Muscle of leg (tissue), 11 donors: ENCODE data around the gene ARFGAP1. TPM values are rescaled to one million over a fixed set of nuclear protein-coding genes. Genes with fewer than 3 reads are reported as not detected.
A peak's percentile ranks its signal among the peaks of the same experiment; 100 is the strongest.

ENCODE experiments used
- DNase-seq: peaks from one replicate; pipeline ENCODE4 v3.0.0; 2013
- H3K27ac ChIP-seq: one replicate; pipeline ENCODE4 v1.5.1; 2013; ENCODE audit warnings: mild to moderate bottlenecking, low read length, control low read depth
- H3K27me3 ChIP-seq: one replicate; pipeline ENCODE4 v1.6.1; 2013; ENCODE audit warnings: low read length; ENCODE audit not compliant: control insufficient read depth, insufficient read depth
- H3K36me3 ChIP-seq: one replicate; pipeline ENCODE4 v1.6.1; 2013; ENCODE audit warnings: low read length; ENCODE audit not compliant: control insufficient read depth, insufficient read depth
- H3K4me1 ChIP-seq: one replicate; pipeline ENCODE4 v1.6.1; 2013; ENCODE audit warnings: low read length; ENCODE audit not compliant: control insufficient read depth, insufficient read depth
- H3K4me3 ChIP-seq: one replicate; pipeline ENCODE4 v1.5.1; 2013; ENCODE audit warnings: low read length, control low read depth
- H3K9me3 ChIP-seq: replicated peaks from 2 replicates; pipeline ENCODE4 v1.6.1; 2013; ENCODE audit warnings: low read depth, low read length; ENCODE audit not compliant: control insufficient read depth
- WGBS: methylation state at CpG from one replicate; pipeline ENCODE4 v1.1.5; 2013; ENCODE audit warnings: missing lambda C conversion rate; ENCODE audit not compliant: insufficient coverage; 5-methylcytosine and 5-hydroxymethylcytosine counted together
- polyA plus RNA-seq, 8 donors: library from polyadenylated mRNA; unstranded; fragments of 120-200 nt; gene quantifications; one replicate each; pipeline versions ENCODE4 v1.2.1 to v1.2.3, GENCODE V29; 2013; ENCODE audit warnings: inconsistent platforms in 1 of 8, low replicate concordance in 1 of 8; ENCODE audit not compliant: insufficient read length in 8 of 8, insufficient read depth in 1 of 8
- total RNA-seq: library from RNA; stranded (reverse); fragments of 120-200 nt; gene quantifications from one replicate; pipeline ENCODE4 v1.2.4, GENCODE V29; 2013

The ARFGAP1 gene
- total and polyA plus RNA-seq, 9 donors: 62.6 to 103 (median 86.9) TPM

DNA sequence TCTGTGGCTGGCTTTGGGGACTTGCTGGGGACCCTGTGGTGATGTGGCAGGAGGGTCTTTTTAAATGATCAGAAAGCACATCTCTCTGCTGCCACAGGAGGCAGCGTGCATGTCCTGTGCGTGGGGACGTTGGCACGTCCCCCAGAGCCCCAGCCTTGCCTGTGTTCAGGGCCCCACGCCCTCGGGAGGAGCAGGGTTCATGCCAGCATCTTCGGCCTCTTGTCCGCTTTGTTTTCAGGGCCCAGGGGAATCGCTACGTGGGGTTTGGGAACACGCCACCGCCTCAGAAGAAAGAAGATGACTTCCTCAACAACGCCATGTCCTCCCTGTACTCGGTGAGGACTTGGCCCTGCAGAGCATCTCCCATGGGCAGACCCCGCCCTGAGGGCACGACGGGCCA is 6.0 kb downstream of the ARFGAP1 start:
- no peak overlapping the region for H3K27ac ChIP-seq
- DNase-seq: no peak
- WGBS: 73% methylated on average over 14 of the region's 17 CpGs

DNA sequence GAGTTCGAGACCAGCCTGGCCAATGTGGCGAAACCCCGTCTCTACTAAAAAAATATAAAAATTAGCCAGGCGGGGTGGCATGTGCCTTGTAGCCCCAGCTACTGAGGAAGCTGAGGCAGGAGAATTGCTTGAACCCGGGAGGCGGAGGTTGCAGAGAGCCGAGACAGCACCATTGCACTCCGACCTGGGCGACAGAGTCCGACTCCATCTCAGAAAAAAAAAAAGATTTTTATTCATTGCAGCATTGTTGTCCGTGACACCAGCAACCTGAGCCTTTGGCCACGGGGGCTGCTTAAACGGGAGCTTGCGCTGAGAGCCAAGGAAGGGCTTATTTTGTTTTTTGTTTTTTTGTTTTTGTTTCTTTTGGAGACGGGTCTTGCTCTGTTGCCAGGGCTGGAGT is 7.3 kb downstream of the ARFGAP1 start:
- Histone ChIP-seq H3K27ac (no peak overlapping the region), H3K9me3 (no peaks in the 10 kb centered on the region), H3K4me3 (no peak overlapping the region), H3K4me1 (peaks cover 19% of the 10 kb centered on the region), H3K27me3 (no peaks in the 10 kb centered on the region), H3K36me3 (peaks cover 87% of the 10 kb centered on the region)
- WGBS: 95% methylated on average over 11 of the region's 15 CpGs
- DNase-seq: no peak

More for the DNA sequence above, 6.0 kb downstream of the ARFGAP1 start:
- Histone ChIP-seq H3K4me3 (no peak overlapping the region), H3K36me3 (peaks cover 76% of the 10 kb centered on the region), H3K9me3 (no peaks in the 10 kb centered on the region), H3K27me3 (no peaks in the 10 kb centered on the region), H3K4me1 (peaks cover 30% of the 10 kb centered on the region)

DNA sequence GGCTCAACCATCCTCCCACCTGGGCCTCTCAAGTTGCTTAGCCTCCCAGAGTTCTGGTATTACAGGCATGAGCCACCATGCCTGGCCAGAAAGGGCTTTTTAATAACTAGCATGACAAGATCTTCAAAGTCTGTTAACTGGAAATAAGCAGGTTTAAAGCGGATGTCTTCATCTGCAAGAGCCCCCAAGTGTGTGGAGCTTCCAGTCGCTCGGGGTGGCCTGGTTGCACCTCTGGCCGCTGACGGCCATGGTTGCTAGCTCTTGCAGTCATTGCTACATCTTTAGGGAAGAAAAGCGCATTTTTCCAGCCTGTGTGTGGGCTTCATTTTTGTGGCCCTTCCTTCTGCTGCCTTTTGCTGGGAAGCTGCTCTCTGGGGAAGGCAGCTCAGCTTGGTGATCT is 7.8 kb downstream of the ARFGAP1 start:
- no peak for DNase-seq
- H3K4me3 ChIP-seq: no peak overlapping the region
- H3K36me3 ChIP-seq: peaks cover 88% of the 10 kb centered on the region
- no peaks in the 10 kb centered on the region for H3K9me3 ChIP-seq
- no peaks in the 10 kb centered on the region for H3K27me3 ChIP-seq
- peaks cover 19% of the 10 kb centered on the region for H3K4me1 ChIP-seq
- WGBS: 86% methylated on average over 5 of the region's 6 CpGs
- H3K27ac ChIP-seq: no peak overlapping the region

DNA sequence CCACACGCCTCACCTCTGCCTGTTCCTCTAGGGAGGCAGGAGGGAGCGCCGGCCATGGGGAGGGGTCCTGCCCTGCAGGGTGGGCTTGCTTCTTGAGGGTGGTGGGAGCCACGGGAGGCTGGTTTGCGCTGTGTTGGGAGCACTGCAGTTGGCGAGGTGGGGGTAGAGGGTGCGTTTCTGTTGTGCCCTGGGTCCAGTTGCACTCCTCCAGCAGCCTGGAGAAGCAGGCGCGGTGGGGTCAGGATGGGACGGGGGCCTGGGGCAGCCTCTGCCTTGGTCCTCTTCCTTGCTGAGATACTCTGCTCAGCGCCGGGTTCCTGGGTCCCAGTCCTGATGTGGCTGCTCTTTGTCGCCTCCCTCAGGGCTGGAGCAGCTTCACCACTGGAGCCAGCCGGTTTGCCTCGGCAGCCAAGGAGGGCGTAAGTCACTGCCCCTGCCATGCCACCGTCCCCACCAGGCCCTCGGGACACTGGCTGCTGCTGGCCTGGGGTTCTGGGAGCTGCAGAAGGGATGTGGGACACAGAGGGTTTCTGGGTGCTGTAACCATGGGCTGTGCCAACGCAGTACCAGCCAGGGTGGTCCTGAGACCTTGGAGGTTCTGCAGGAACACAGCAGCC is 8.4 kb downstream of the ARFGAP1 start:
- Histone ChIP-seq H3K27ac (peak overlapping the region; percentile 65), H3K9me3 (no peaks in the 10 kb centered on the region), H3K27me3 (no peaks in the 10 kb centered on the region), H3K4me3 (no peak overlapping the region), H3K4me1 (peaks cover 19% of the 10 kb centered on the region), H3K36me3 (peaks cover 88% of the 10 kb centered on the region)
- DNase-seq: no peak
- WGBS: 72% methylated on average over 19 of the region's 19 CpGs

DNA sequence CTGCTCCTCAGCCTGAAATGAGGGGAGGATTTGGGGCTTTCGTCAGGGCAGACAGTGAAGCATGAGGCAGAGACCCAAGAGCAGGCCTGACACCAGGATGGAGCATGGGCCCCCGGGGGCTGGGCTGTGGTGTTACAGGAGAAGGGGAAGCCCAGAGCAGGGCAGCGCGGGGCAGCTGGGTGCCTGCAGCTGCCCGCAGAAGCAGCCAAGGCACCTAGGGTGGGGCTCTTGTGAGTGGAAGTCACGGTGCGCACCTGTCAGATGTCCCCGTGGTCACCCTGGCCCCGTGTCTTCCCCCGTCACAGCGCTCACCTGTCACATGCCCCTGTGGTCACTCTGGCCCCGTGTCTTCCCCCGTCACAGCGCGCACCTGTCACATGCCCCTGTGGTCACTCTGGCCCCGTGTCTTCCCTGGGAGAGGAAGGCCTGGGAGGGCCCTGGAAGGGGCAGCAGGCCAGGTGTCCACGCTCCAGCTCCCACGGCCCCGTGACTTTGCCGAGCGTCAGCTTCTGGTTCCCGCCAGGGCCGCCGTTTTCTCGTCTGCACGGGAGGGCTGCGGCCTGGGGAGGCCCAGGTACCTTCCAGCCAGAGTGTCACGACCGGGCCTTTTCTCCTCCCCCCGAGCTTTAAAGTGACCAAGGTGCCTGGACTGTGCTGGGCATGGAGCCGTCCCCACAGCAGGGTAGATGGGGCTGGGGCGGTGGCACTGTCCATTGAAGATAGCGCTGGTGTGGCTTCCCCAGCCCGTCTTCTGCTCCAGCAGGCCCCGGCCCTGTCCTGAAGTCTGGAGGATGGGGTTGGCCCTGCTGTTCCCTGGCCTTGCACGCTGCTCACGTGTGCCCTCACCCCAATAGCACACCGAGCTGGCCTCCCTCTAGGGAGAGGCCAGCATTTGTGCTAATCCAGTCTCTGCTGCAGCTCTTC is 9.4 kb downstream of the ARFGAP1 start:
- 85% methylated on average over 37 of the region's 38 CpGs for WGBS
- peak; percentile 54 for DNase-seq
- Histone ChIP-seq H3K27me3 (no peaks in the 10 kb centered on the region), H3K9me3 (no peaks in the 10 kb centered on the region), H3K27ac (peak overlapping the region; percentile 74), H3K36me3 (peaks cover 87% of the 10 kb centered on the region), H3K4me3 (no peak overlapping the region), H3K4me1 (peaks cover 19% of the 10 kb centered on the region)

DNA sequence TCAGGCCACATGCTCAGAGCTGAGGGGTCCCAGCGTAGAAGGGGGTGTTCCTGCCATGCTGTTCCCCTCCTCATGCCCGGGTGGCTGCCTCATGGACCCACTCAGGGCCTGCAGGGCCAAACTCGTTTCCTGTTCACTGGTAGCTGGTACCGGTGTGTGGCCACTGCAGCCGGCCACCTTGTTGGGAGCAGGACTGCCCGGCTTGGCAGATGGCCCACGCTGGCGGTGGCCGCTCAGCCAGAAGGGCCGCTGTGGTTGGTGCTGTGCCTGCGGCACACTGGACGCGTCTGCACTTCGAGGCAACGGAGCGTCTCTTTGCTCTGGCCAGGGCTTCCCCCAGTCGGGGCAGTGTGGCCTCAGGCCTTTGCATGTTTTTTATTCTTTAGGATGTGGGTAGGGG is 10.3 kb downstream of the ARFGAP1 start:
- peaks cover 19% of the 10 kb centered on the region for H3K4me1 ChIP-seq
- no peaks in the 10 kb centered on the region for H3K9me3 ChIP-seq
- no peak overlapping the region for H3K4me3 ChIP-seq
- peaks cover 89% of the 10 kb centered on the region for H3K36me3 ChIP-seq
- 87% methylated on average over 14 of the region's 17 CpGs for WGBS
- H3K27ac ChIP-seq: no peak overlapping the region
- H3K27me3 ChIP-seq: no peaks in the 10 kb centered on the region
- DNase-seq: no peak

DNA sequence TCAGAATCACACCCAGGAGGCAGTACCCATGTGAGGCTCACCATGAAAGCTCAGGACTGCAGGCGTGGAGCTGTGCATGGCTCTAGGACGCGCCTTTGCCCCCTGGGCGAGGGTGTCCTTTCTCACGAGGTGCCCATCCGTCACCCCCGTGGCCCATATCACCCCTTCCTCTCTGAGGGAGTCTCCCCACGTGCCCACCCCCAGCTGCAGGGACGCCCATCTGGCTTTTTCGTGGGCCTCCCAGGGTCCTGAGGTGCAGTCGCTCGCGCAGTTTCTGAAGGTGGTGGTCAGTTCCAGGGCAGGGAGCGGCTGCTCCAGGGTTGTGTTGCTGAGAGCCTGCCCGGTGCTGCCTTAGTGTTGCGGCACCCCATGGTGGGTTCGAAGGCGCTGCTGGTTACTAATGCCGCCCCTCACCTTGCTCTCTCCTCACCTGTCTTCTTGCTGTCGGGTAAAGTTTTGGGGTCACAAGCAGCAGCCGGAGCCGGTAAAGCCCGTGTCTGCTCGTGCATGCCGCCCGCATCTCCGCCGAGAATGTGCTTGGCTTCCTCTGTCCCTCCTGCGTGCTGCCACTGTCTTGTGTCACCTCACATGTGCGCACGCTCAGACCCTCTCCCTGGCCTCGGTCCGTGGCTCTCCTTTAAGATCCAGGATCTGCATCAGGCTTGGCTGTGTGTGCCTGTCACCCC is 10.9 kb downstream of the ARFGAP1 start:
- Histone ChIP-seq H3K4me3 (no peak overlapping the region), H3K27me3 (no peaks in the 10 kb centered on the region), H3K4me1 (peaks cover 19% of the 10 kb centered on the region), H3K36me3 (peaks cover 89% of the 10 kb centered on the region), H3K9me3 (no peaks in the 10 kb centered on the region), H3K27ac (no peak overlapping the region)
- DNase-seq: no peak
- 92% methylated on average over 32 of the region's 33 CpGs for WGBS

DNA sequence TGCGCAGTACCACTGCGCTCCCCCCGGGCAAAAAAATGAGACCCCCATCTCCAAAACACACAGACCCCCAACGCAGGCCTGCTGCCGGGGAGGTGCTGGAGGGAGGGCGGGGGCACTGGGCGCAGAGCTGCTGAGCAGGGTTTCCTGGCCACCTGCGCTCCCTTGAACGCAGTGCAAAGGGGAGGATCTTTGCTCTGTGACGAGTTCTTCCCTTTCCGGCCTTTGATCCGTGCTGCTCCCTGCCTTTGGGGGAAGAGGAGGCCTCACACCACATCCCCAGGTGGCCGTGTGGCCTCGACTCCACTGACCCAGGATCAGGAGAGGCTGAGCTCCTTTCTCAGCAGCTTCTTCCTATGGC is 11.4 kb downstream of the ARFGAP1 start:
- WGBS: no CpG with 5 or more reads among the region's 14 CpGs
- Histone ChIP-seq H3K27me3 (no peaks in the 10 kb centered on the region), H3K9me3 (no peaks in the 10 kb centered on the region), H3K4me1 (peaks cover 19% of the 10 kb centered on the region), H3K27ac (peak overlapping the region; percentile 29), H3K36me3 (peaks cover 89% of the 10 kb centered on the region), H3K4me3 (no peak overlapping the region)
- no peak for DNase-seq

DNA sequence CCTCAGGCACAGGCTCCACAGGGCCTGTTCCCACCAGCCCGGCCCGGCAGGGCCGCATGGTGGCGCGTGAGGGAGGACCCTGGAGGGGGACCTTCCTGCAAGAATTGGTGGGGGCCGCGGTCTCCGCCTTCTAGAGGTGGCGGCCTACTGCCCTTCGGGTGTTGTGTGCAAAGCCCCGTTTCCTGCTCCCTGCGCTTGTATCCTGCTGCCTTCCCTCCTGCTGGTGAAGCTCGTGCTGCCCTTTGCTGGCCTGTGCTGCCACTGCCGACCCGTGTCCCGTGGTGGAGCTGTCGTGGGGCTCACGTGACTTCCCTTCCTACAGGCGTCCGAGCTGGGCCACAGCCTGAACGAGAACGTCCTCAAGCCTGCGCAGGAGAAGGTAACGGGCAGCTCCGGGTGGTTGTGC is 11.9 kb downstream of the ARFGAP1 start:
- Histone ChIP-seq H3K27me3 (no peaks in the 10 kb centered on the region), H3K4me3 (no peak overlapping the region), H3K4me1 (peaks cover 19% of the 10 kb centered on the region), H3K36me3 (peaks cover 89% of the 10 kb centered on the region), H3K27ac (peak overlapping the region; percentile 29), H3K9me3 (no peaks in the 10 kb centered on the region)
- WGBS: 84% methylated on average over 22 of the region's 25 CpGs
- DNase-seq: no peak

DNA sequence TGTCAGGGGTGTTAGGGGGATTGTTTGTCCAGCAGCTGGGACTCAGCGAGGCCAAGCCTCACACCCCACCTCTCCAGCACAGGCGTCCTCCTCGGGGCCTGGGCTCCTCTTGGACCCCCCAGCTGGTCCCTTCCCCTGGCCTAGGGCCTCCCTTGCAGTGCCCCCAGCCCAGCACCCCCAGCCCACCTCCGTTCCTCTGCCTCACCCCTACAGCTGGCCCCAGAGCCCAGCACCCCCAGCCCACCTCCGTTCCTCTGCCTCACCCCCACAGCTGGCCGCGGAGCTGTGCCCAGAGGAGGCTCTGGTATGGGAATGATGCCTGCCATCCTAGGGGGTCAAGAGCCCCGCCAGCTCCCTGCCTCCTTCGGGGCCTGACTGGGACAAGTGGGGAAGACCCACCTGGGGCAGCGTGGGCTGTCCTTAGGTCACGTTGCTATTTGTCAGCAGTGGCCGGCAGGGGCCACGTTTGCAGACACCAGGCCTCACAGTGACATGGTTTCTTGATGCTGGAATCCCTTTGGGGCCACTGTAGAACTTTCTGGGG is 12.4 kb downstream of the ARFGAP1 start:
- H3K36me3 ChIP-seq: peaks cover 88% of the 10 kb centered on the region
- H3K4me1 ChIP-seq: peaks cover 19% of the 10 kb centered on the region
- WGBS: 79% methylated on average over 7 of the region's 13 CpGs
- H3K27ac ChIP-seq: no peak overlapping the region
- no peak overlapping the region for H3K4me3 ChIP-seq
- H3K27me3 ChIP-seq: no peaks in the 10 kb centered on the region
- no peaks in the 10 kb centered on the region for H3K9me3 ChIP-seq
- DNase-seq: no peak
